B cell (primary cell): ENCODE results near the gene RAB4A. TPM values are rescaled to one million over a fixed set of nuclear protein-coding genes. Genes with fewer than 3 reads are reported as not detected.

ENCODE experiments used
- ATAC-seq: fragments of 200-7000 bp; cut with Tn5 transposase; one replicate; pipeline ENCODE4 v1.10.0; 2021; ENCODE audit warnings: low read depth, mild to moderate bottlenecking, moderate number of reproducible peaks, moderate library complexity
- CTCF ChIA-PET: fragments of 350-600 bp; sonication (Branson Sonifier 250); formaldehyde crosslinking; loops from one replicate; lab custom pipeline; 2021; ENCODE audit warnings: antibody characterized with exemption, inconsistent platforms; lab: Charles Lee
- POLR2A ChIA-PET: fragments of 350-600 bp; sonication (Branson Sonifier 250); formaldehyde crosslinking; loops from one replicate; lab custom pipeline; 2021; ENCODE audit warnings: antibody characterized with exemption; lab: Charles Lee
- DNase-seq: peaks from one replicate; pipeline ENCODE4 v3.0.0; 2013
- H2AFZ ChIP-seq: 2 replicates; pipeline ENCODE4 v1.6.1; 2012; ENCODE audit warnings: mild to moderate bottlenecking, low read depth, low read length; ENCODE audit not compliant: insufficient read depth, poor library complexity, severe bottlenecking
- H3K27ac ChIP-seq, 2 donors: 1 replicate in 1 of 2; 2 replicates in 1 of 2; pipeline ENCODE4 v1.5.1; 2012 to 2013; ENCODE audit warnings: low read length in 2 of 2, mild to moderate bottlenecking in 2 of 2, moderate library complexity in 1 of 2
- H3K27me3 ChIP-seq, 4 experiments: fragments of 200-600 bp in 1 of 4; sonication (generic) in 1 of 4; replicated peaks in 1 of 4; 1 replicate in 2 of 4; 2 replicates in 2 of 4; pipeline versions ENCODE4 v1.6.1 to v1.7.0; 2013 to 2016; ENCODE audit warnings: low read length in 3 of 4, mild to moderate bottlenecking in 2 of 4, mixed read lengths in 1 of 4, moderate library complexity in 1 of 4; ENCODE audit not compliant: insufficient read depth in 4 of 4, control insufficient read depth in 3 of 4; ENCODE audit errors: control extremely low read depth in 1 of 4
- H3K36me3 ChIP-seq, 2 experiments: replicated peaks in 1 of 2; 1 replicate in 1 of 2; 2 replicates in 1 of 2; pipeline versions ENCODE4 v1.6.1 to v1.7.1; 2013; ENCODE audit warnings: low read length in 1 of 2; ENCODE audit not compliant: insufficient read depth in 2 of 2, control insufficient read depth in 1 of 2; ENCODE audit errors: control extremely low read depth in 1 of 2, extremely low read depth in 1 of 2
- H3K4me1 ChIP-seq, 2 donors: fragments of 200-600 bp in 1 of 2; sonication (generic) in 1 of 2; 1 replicate in 1 of 2; 2 replicates in 1 of 2; pipeline versions ENCODE4 v1.5.1 to v1.6.1; 2013 to 2017; ENCODE audit warnings: low read length in 2 of 2; ENCODE audit not compliant: control insufficient read depth in 2 of 2, insufficient read depth in 2 of 2
- H3K4me2 ChIP-seq: replicated peaks from 2 replicates; pipeline ENCODE3; 2012; ENCODE audit warnings: mild to moderate bottlenecking, low read depth, low read length; ENCODE audit not compliant: poor library complexity, severe bottlenecking
- H3K4me3 ChIP-seq, 5 experiments: fragments of 200-600 bp in 1 of 5; sonication (generic) in 1 of 5; 1 replicate in 3 of 5; 2 replicates in 2 of 5; pipeline versions ENCODE4 v1.5.1 to v1.7.0; 2011 to 2016; ENCODE audit warnings: low read length in 4 of 5, mild to moderate bottlenecking in 4 of 5, low read depth in 2 of 5, control low read depth in 1 of 5, moderate library complexity in 1 of 5; ENCODE audit not compliant: insufficient read depth in 1 of 5; ENCODE audit errors: control extremely low read depth in 1 of 5, extremely low read depth in 1 of 5
- H3K79me2 ChIP-seq: fragments of 200-600 bp; sonication (generic); one replicate; pipeline ENCODE4 v1.6.0; 2016; ENCODE audit warnings: low read length; ENCODE audit not compliant: control insufficient read depth, insufficient read depth
- H3K9ac ChIP-seq: fragments of 200-600 bp; sonication (generic); 2 replicates; pipeline ENCODE4 v1.6.1; 2017; ENCODE audit warnings: mild to moderate bottlenecking, low read length, moderate library complexity
- H3K9me3 ChIP-seq, 3 donors: one replicate each; pipeline versions ENCODE4 v1.6.1 to v1.7.1; 2013; ENCODE audit warnings: low read length in 2 of 3; ENCODE audit not compliant: control insufficient read depth in 2 of 3, insufficient read depth in 1 of 3; ENCODE audit errors: control extremely low read depth in 1 of 3
- H4K20me1 ChIP-seq: 2 replicates; pipeline ENCODE4 v1.6.0; 2012; ENCODE audit warnings: mild to moderate bottlenecking, low read length; ENCODE audit not compliant: insufficient read depth, control insufficient read depth, poor library complexity, severe bottlenecking
- H3K27ac Mint-ChIP-seq: one replicate; pipeline ENCODE4 v1.8.0; 2021; ENCODE audit warnings: mixed read lengths
- H3K27me3 Mint-ChIP-seq: one replicate; pipeline ENCODE4 v1.8.0; 2021; ENCODE audit warnings: mixed read lengths
- H3K4me1 Mint-ChIP-seq: one replicate; pipeline ENCODE4 v1.8.0; 2021; ENCODE audit warnings: mixed read lengths
- H3K4me3 Mint-ChIP-seq: one replicate; pipeline ENCODE4 v1.8.0; 2021; ENCODE audit warnings: mixed read lengths
- H3K9me3 Mint-ChIP-seq: one replicate; pipeline ENCODE4 v1.8.0; 2022; ENCODE audit warnings: mixed read lengths; ENCODE audit not compliant: insufficient read depth
- EZH2 ChIP-seq: IDR thresholded peaks from 2 replicates; pipeline ENCODE4 v1.6.1; 2012; ENCODE audit warnings: borderline replicate concordance, low read depth, mild to moderate bottlenecking, moderate library complexity, low read length; ENCODE audit not compliant: insufficient read depth, poor library complexity, severe bottlenecking
- WGBS: methylation state at CpG from one replicate; pipeline ENCODE4 v1.1.5; 2013; ENCODE audit warnings: missing lambda C conversion rate; ENCODE audit not compliant: insufficient coverage; 5-methylcytosine and 5-hydroxymethylcytosine counted together
- intact Hi-C: fragments of 100-400 bp; cut with micrococcal nuclease; formaldehyde crosslinking; loops from one replicate; pipeline ENCODE4 v1.10.0; 2022
- polyA plus RNA-seq: library from polyadenylated mRNA; depleted of rRNA; stranded (reverse); fragments of >200 nt; gene quantifications from 2 replicates; pipeline ENCODE4 v1.2.3, GENCODE V29; 2012
- total RNA-seq, 2 donors: library from RNA; stranded (reverse); fragments of 120-200 nt in 1 of 2; gene quantifications; 1 replicate in 1 of 2; 2 replicates in 1 of 2; pipeline versions ENCODE4 v1.2.3 to v1.2.4, GENCODE V29; 2013 to 2022
- TF ChIP-seq, protein P1 (sequence below): fragments of 200-600 bp; IDR thresholded peaks from one replicate; pipeline ENCODE4 v1.8.0; 2022; ENCODE audit warnings: antibody characterized with exemption, mild to moderate bottlenecking

The RAB4A gene
- total and polyA plus RNA-seq, 2 donors (not counting 1 experiment from before 2014, with no cell fraction given): 14.7 to 49.7 TPM

GRCh38 chr1:229339086-229339485 lies 68.2 kb downstream of the RAB4A start:
- DNase-seq (no peak), ATAC-seq (no peak)
- peaks cover 21 to 23% of the 10 kb centered on the region in 2 donors for H3K4me1 ChIP-seq
- H3K4me3 Mint-ChIP-seq: peak overlapping the region; percentile 7
- 90% methylated on average over 2 of the region's 4 CpGs for WGBS
- no peaks in the 10 kb centered on the region for H3K27me3 Mint-ChIP-seq
- H3K4me1 Mint-ChIP-seq: peaks cover 38% of the 10 kb centered on the region
- H2AFZ ChIP-seq: no peak overlapping the region
- intact Hi-C loops: no loop called here
- H3K4me3 ChIP-seq: no peak overlapping the region
- no peak overlapping the region for H3K4me2 ChIP-seq
- no peak overlapping the region for H3K9ac ChIP-seq
- peaks cover 0 to 8% (median 2%) of the 10 kb centered on the region in 3 donors for H3K9me3 ChIP-seq
- H3K79me2 ChIP-seq: peaks cover 17% of the 10 kb centered on the region
- H3K36me3 ChIP-seq: peaks cover 0 to 3% of the 10 kb centered on the region in 2 experiments
- H4K20me1 ChIP-seq: peaks cover 11% of the 10 kb centered on the region
- TF ChIP-seq, protein P1, sequence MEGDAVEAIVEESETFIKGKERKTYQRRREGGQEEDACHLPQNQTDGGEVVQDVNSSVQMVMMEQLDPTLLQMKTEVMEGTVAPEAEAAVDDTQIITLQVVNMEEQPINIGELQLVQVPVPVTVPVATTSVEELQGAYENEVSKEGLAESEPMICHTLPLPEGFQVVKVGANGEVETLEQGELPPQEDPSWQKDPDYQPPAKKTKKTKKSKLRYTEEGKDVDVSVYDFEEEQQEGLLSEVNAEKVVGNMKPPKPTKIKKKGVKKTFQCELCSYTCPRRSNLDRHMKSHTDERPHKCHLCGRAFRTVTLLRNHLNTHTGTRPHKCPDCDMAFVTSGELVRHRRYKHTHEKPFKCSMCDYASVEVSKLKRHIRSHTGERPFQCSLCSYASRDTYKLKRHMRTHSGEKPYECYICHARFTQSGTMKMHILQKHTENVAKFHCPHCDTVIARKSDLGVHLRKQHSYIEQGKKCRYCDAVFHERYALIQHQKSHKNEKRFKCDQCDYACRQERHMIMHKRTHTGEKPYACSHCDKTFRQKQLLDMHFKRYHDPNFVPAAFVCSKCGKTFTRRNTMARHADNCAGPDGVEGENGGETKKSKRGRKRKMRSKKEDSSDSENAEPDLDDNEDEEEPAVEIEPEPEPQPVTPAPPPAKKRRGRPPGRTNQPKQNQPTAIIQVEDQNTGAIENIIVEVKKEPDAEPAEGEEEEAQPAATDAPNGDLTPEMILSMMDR: no peak
- TF ChIP-seq EZH2: no peak
- no peaks in the 10 kb centered on the region for H3K9me3 Mint-ChIP-seq
- CTCF ChIA-PET: no interaction called here
- no peak overlapping the region for H3K27ac Mint-ChIP-seq
- H3K27me3 ChIP-seq: peaks cover 0 to 2% (median under 1%) of the 10 kb centered on the region in 4 experiments
- POLR2A ChIA-PET: interaction anchor here (0.7 kb wide), 1 partner anchor 16 kb away, joined by 3 read pairs; no protein-coding TSS in a partner anchor
- no peak overlapping the region for H3K27ac ChIP-seq

DNA sequence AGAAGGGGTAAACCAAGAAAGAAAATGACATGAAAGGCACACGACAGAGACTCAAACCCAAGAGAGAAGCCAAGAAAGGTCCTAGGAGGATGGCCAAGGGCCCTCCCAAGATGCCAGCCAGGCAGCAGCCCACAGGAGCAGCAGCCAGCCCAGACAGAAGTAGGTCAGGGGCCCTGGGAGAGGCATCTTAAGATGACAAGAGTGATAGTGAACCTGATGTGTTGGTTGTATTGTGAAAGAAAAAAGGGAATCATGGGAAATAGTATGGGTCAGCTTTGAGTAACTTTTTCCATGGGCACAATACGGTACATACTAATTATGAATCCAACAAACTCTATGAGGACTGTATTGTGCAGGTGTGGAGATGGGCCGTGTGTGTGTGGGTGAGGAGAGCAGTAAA lies 68.6 kb downstream of the RAB4A start:
- H3K27ac Mint-ChIP-seq: no peak overlapping the region
- Histone ChIP-seq H3K4me1 (peaks cover 21 to 23% of the 10 kb centered on the region in 2 donors), H3K79me2 (peaks cover 13% of the 10 kb centered on the region), H2AFZ (no peak overlapping the region), H3K36me3 (peaks cover 0 to 3% of the 10 kb centered on the region in 2 experiments), H3K27me3 (peaks cover 0 to 6% (median 3%) of the 10 kb centered on the region in 4 experiments), H3K9me3 (peaks cover 0 to 8% (median 0%) of the 10 kb centered on the region in 3 donors), H4K20me1 (peaks cover 11% of the 10 kb centered on the region), H3K9ac (no peak overlapping the region), H3K4me3 (no peak overlapping the region), H3K4me2 (no peak overlapping the region), H3K27ac (no peak overlapping the region)
- H3K9me3 Mint-ChIP-seq: no peaks in the 10 kb centered on the region
- intact Hi-C loops: no loop called here
- TF ChIP-seq, protein P1: no peak
- no peak for TF ChIP-seq EZH2
- ChIA-PET CTCF (no interaction called here), POLR2A (no interaction called here)
- ATAC-seq: no peak
- WGBS: 100% methylated on average over 1 of the region's 3 CpGs
- no peak for DNase-seq
- peaks cover 2% of the 10 kb centered on the region for H3K27me3 Mint-ChIP-seq
- H3K4me1 Mint-ChIP-seq: peaks cover 42% of the 10 kb centered on the region
- H3K4me3 Mint-ChIP-seq: peak overlapping the region; percentile 7
